Middle frontal gyrus (tissue), 1 donor: ENCODE measurements around the gene DFFB.
A peak's percentile ranks its signal among the peaks of the same experiment; 100 is the strongest.

ENCODE experiments used
- DNase-seq: peaks from one replicate; pipeline ENCODE4 v3.0.0-alpha.2; 2015; ENCODE audit warnings: low spot score; ENCODE audit errors: extremely low spot score

Gene DFFB

DNA sequence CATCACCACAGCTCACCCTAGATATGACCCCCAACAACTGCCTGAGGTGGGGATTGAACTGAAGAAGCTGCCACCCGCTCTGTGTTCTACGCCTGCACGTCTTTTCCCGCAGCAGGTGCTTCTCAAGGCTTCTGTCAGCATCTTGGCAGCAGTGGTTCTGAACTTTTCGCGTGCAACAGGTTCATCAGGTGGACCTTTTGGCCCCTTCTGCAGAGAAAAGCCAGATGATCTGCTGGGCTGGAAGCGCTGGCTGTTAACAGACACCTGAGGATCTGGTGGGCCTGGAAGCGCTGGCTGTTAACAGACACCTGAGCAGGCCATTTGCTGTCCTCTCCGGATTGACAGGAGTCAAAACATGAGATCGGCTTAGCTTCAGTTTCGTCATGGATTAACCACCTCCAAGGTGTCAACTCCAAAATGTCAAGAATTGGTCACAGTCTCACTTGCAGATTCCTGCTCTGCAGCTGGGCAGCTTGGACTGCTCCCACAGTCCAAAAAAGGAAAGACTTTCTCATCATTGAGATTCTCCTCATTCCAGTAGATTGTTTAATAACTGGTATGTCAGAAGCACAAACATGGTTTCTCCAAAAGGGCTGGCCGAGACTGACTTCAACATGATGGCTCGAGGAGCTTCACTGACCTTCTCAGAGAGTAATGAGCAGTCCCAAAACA, 38.1 kb downstream of the DFFB start:
- DNase-seq = no peak

GRCh38 chr1:3895951-3896325, 38.7 kb downstream of the DFFB start:
- DNase-seq = no peak

- no peak for DNase-seq
Measured at GRCh38 chr1:3896396-3897000, 39.2 kb downstream of the DFFB start.

GRCh38 chr1:3898475-3898735, 41.1 kb downstream of the DFFB start:
- DNase-seq = no peak

DNA sequence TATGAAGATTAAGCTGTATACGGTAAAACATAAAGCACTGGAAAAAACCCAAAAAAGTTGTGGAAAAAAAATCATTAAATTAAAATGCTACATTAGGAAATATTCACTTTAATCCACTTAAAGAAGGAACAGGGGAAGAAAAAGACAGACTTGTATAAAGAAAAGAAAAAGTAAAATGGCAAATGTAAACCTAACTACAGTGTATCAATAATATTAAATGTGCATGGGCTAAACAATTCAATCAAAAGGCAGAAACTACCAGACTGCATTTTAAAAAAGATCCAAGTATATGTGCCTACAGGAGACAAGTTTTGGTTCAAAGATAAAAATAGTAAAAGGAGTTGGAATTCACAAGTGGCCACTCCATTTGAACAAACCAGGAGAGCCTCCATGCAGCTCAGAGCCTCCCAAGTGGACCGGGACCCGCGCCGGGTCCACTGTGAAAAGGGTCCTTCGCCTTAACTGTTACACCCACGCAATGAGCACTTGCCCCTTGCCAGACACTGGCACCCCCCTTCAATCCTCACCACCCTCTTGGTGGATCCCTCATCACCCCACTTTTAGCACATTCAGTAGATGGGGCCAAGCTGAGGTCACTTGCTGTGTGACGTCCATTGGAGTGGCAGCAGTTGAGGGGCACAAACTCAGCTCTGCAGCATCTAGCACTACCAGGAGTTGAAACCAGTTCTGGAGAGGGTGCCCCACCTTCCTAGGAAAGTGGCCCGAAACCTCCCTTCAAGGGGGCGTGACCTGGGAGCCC, 41.9 kb downstream of the DFFB start:
- DNase-seq = no peak

DNA sequence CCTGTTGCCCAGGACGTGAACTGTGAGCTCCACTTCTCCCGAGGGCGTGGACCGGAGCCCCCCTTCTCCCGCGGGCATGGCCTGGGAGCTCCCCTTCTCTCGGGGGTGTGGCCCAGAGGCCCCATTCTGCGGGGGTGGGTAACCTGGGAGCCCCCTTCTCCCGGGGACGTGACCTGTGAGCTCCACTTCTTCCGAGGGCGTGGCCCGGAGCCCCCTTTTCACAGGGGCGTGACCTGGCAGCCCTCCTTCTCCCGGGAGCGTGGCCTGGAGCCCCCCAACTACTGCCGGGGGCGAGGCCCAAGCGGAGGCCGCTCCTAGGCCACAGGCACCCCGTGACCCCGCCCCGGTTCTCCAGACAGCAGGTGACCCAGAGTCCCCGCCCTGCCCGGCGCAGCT, 42.5 kb downstream of the DFFB start:
- no peak for DNase-seq

DNA sequence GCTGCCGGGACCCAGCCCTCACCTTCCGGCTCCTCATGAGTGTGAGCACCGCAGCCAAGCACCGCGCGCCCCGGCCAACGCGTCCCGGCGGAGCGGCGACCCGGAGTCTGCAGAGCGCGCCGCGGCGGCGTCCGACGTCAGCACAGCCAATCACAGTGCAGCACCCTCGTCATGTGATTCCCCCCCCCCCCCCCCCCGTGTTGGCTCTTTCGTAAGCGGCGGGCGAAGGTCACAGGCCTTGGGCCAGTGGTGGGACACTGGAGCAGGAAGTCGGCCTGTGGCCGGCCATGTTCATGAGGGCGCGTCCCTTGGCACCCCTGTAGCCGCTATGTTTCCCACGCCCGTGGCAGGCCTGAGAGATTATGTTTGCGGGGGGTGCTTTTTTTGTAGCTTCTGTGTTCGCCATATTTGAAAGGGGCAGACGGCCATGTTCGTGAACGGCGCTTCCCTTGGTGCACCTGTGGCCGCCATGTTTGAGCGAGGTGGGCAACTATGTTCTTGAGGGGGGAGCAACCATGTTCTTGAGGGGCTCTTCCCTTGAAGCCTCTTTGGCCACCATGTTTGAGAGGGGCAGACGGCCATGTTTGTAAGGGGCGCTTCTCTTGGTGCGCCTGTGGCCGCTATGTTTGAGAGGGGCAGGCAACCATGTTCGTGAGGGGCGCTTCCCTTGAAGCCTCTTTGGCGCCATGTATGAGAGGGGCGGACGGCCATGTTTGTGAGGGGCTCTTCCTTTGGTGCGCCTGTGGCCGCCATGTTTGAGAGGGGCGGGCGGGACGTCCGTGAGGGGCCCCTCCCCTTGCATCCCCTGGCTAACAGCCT, 43.1 kb downstream of the DFFB start, which contains the start of gene C1orf174:
TSS of gene C1orf174 (minus strand) at position 123 of the 819 bp plus-strand sequence. CDS start at position 37, 86 bp downstream.
- DNase-seq = peak; percentile 97

DNA sequence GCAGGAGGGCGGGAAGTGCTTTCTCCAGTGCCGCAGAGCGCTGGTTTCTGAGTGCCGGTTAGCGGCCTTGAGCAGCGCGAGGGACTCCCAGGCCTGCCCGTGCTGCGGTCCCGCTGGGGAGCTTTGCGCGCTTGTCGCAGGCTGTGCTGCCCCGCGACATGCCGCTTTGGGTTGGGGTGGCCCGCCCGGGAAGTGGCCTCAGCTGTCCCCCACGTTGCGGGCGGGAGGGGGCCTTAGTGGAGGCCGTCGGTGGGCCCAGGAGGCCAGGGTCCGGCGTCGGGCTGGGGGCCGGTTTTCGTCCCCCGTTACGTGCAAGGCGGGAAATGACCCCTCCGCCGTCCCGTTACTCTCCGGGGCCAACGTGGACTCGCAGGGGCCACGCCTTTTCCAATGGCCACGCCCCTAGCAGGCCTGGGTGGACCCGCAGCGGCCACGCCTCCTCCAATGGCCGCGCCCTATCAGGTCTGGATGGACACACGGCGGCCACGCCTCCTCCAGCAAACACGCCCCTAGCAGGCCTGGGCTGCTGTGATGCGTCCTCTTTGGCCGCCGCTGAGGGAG, 43.8 kb downstream of the DFFB start:
- DNase-seq = peak; percentile 89

GRCh38 chr1:3902111-3902511, 44.8 kb downstream of the DFFB start:
- DNase-seq = no peak

DNA sequence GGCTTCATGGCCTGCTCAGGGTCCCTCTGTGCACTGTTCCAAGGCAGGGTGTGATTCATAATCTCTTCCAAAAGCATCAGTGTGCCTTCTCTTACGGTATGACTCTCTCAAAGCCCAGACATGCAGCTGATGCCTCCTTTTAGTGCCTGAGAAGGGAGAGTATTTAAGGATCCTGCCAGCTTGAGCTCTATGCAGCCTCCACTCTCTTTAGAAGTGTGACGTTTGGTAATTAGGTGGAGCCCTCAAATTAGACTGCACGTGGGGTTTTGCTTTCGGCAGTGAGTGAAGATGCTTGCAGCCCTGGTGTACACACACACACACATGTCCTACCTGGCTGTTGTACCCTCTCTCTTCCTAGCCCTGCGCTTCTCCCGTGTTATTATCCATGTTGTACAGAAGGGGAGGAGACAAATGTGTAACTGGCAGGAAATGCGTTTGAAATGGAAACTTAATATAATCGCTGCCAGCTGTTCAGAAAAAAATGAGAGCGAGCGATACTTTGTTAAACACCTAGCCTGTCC, 45.4 kb downstream of the DFFB start:
- DNase-seq = no peak

GRCh38 chr1:3903141-3904005, 46.1 kb downstream of the DFFB start:
- DNase-seq = no peak

GRCh38 chr1:3904006-3904842, 46.9 kb downstream of the DFFB start:
- no peak for DNase-seq

DNA sequence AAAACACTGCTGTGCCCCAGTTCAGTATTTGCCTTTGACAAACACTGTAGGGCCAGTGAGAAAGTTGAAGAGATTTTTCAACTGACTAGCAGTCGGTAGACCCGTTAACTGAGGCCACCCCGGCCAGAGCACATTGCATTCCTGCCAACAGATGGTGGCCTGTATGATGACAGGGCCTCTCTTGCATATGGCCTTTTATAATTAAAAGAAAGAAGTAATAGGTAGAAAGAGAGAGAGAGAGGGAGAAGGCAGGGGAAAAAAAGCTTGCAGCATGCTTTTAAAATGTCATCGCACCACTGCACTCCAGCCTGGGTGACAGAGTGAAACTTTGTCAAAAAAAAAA, 47.5 kb downstream of the DFFB start:
- no peak for DNase-seq

GRCh38 chr1:3905266-3905952, 48.1 kb downstream of the DFFB start:
- no peak for DNase-seq

DNA sequence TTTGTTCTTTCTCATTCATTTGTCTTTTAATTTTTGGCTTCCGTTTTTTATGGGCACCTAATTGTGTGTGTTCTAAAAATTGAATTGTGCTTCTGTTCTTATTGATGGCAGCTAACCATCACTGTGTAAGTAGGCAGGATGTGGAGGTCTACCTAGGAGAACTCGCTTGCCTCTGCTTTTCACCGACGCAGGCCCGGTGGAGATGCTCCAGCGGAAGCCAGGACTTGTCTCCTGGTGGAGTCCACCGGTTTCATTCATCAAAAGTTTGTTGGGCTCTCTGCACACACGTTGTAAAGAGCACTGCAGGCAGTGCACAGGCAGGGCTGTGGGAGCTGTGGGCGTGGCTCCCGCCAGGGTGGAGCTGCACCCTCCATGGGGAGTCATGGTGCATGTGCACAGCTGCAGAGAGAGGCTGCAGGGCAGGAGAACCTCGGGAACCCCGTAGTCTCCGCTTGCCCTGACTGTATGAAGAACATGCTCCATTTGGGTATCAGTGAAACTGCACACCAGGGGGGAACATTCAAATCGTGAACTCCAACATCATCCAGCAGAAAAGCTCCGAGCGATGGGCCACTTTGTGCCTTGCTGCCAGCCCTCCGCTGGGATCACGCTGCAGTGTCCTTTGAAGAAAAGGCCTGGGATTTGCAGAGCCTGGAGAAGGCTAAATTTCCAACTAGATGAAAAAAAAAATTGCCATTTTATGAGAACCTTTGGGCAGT, 48.8 kb downstream of the DFFB start:
- DNase-seq = no peak

GRCh38 chr1:3906672-3907020, 49.4 kb downstream of the DFFB start:
- no peak for DNase-seq

- DNase-seq = no peak
Measured at GRCh38 chr1:3907031-3907534, 49.8 kb downstream of the DFFB start.

DNA sequence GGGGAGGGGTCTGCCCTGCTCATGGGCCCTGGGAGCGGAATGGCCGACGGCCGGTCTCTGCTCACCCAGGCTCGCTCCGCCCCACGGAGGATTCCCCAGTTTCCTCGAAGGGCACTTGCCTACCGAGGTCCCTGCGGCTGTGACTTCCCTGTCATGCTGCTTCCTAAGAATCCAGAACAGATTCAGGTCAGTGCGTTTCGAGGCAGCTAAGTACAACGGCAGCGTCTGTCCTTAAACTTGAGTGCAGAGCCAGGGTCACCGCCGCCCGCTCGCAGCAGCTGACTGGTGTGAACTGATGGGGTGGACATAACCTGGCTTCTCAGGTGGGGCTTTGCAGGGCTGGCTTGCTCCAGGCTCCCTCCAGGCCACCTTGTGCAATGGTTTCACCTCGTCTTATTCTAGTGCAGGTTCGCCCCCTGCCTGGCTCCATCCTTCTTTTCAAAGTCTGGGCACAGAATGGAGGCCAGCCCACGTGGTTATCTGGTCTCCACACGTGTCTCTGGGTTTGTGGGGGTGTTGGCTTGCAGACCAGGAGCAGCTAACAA, 50.4 kb downstream of the DFFB start:
- DNase-seq = no peak
